A549 (cell line): ENCODE results near the gene FBRSL1.

Source experiments
- KDM5A ChIP-seq: fragments of 200-600 bp; sonication (generic); IDR thresholded peaks from 2 replicates; pipeline ENCODE4 v1.6.1; 2016; ENCODE audit warnings: antibody characterized with exemption, mild to moderate bottlenecking
- RCOR1 ChIP-seq: fragments of 150-350 bp; IDR thresholded peaks from 2 replicates; pipeline ENCODE4 v1.6.1; 2014; ENCODE audit warnings: antibody characterized with exemption, low read length, low read depth

- no peak for TF ChIP-seq KDM5A
- TF ChIP-seq RCOR1, result no peak
Observed at GRCh38 chr12:132447731-132448462, 42.1 kb upstream of the FBRSL1 start.
